ENCODE data around the gene PNLIPRP1. TPM values are rescaled to one million over a fixed set of nuclear protein-coding genes. Genes with fewer than 3 reads are reported as not detected.
A peak's percentile ranks its signal among the peaks of the same experiment; 100 is the strongest.

PNLIPRP1 gene
- total RNA-seq, 1 donor from 2014 or later = 0.90 TPM

DNA sequence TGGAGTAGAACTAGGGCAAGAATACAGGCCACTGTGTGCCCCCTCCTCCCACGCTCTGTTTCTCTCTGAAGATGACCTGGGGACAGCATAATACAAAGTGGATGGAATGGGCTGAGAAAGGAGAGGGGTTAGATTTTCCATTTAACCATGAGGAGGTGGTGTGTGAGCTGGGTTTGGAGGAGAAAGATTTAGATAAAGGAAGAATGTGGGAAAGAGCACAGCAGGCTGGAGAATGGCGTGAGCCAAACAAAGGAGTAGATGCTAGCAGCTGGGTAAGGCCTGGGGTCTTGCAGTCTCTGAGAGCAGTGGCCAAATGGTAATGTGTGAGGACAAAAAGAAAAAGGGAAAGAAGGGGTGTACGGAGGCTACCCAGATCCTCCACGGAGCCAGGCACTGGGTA, 38.6 kb downstream of the PNLIPRP1 start:
- no peak for DNase-seq (ENCODE audit: low spot score)

- no peak for DNase-seq (ENCODE audit: low spot score)
These were observed 39.3 kb downstream of the PNLIPRP1 start for GRCh38 chr10:116630020-116630419.

DNA sequence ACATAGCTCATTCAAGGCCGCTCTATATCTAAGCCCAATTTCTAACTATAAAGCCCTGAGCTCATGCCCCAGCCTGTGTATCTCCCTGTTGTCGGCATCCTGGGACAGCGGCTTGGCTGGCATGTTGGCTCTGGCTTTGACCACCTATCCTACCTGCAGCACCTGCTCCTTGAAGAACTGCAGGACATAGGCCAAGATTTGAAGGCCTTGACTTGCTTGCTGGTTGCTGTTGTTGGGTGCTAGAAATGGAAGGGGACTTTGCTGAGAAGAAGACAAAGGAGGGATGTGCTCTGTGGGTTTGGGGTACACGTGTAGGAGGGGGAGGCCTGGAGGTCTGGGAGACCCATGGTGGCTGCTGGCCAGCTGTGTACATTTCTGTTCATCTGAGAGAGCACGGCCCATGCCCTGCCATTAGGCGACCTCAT, 41.1 kb downstream of the PNLIPRP1 start:
- peak; percentile 57 for DNase-seq (ENCODE audit: low spot score)

GRCh38 chr10:116632596-116633215, 41.9 kb downstream of the PNLIPRP1 start:
- DNase-seq (ENCODE audit: low spot score) = peak; percentile 55

DNA sequence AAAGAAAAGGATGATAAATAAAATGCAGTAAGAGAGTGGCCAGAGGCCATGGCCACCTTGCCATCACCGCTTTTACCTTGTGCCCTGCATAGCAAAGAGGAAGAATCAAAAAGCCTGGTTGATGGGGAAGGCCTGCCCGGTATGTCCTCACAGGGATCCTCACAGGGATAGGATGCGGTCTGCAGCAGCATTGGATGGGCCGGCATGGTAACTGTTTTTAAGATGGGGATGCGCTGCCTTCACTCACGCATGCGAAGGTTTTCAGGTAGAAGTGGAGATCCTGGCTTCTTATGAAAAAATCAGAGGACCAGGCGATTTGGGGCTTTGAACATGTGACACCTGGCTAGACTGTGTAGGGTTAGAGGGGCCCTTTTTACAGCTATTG, 42.4 kb downstream of the PNLIPRP1 start:
- no peak for DNase-seq (ENCODE audit: low spot score)

- DNase-seq (ENCODE audit: low spot score) = peak; percentile 39
These were observed 43.6 kb downstream of the PNLIPRP1 start for GRCh38 chr10:116634126-116634975.

DNA sequence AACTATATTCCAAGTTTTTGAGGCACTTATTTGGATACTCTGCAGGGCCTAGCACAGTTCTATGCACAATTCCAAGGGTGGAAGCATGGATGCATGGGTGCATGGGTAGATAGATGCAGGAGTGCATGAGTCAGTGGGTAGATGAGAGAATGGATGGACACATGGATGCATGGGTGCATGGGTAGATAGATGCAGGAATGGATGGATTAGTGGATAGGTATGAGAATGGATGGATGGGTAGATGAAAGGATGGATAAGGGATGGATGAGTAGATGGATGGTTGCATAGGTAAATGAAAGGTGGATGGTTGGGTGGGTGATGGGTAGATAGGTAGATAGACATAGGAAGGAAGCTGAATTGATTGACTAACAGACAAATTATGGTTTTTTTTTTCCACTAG, 45.6 kb downstream of the PNLIPRP1 start:
- DNase-seq (ENCODE audit: low spot score) = no peak

- DNase-seq (ENCODE audit: low spot score) = no peak
These were observed 46.2 kb downstream of the PNLIPRP1 start for GRCh38 chr10:116636976-116637375.

- no peak for DNase-seq (ENCODE audit: low spot score)
These were observed 47.1 kb downstream of the PNLIPRP1 start for GRCh38 chr10:116637830-116638229.

DNA sequence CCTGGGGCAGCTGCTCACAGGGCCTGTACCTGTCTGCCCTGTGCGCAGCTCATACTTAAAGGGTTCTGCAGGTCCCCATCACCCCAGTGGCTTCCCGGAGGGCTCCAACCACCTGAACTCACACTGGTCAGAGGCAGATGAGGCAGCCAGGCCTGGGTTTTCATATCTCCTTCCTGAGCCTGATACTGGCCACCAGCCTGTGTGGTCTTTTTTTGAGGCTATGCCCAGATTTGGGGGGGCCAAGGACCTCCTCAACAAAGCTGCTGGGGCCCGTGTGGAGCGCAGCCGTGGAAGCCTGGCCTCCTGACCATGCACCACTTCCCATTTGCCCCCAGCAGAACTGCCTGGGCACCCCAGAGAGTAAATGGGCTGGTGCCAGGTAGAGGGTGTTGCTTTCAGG, 55.7 kb downstream of the PNLIPRP1 start:
- peak; percentile 53 for DNase-seq (ENCODE audit: low spot score)

DNA sequence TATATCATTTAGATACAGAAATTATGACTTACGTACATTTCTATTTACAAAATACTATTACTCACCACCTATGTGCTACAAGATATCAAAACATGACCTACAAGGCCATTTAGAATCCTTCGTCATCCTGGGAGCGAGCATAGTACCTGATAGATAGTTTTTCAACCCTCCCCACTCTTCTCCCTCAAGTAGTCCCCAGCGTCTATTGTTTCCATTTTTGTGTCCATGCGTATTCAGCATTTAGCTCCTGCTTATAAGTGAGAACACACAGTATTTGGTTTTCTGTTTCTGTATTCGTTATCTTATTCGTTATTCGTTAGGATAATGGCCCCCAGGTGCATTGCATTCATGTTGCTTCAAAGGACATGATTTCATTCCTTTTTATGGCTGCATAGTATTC, 58.1 kb downstream of the PNLIPRP1 start:
- DNase-seq (ENCODE audit: low spot score) = no peak

- no peak for DNase-seq (ENCODE audit: low spot score)
These were observed 63.1 kb downstream of the PNLIPRP1 start for GRCh38 chr10:116653885-116654284.

- no peak for DNase-seq (ENCODE audit: low spot score)
These were observed 64.1 kb downstream of the PNLIPRP1 start for GRCh38 chr10:116654816-116655215.

- no peak for DNase-seq (ENCODE audit: low spot score)
These were observed 64.8 kb downstream of the PNLIPRP1 start for GRCh38 chr10:116655568-116655967.

- DNase-seq (ENCODE audit: low spot score) = no peak
These were observed 65.3 kb downstream of the PNLIPRP1 start for GRCh38 chr10:116656044-116656443.

DNA sequence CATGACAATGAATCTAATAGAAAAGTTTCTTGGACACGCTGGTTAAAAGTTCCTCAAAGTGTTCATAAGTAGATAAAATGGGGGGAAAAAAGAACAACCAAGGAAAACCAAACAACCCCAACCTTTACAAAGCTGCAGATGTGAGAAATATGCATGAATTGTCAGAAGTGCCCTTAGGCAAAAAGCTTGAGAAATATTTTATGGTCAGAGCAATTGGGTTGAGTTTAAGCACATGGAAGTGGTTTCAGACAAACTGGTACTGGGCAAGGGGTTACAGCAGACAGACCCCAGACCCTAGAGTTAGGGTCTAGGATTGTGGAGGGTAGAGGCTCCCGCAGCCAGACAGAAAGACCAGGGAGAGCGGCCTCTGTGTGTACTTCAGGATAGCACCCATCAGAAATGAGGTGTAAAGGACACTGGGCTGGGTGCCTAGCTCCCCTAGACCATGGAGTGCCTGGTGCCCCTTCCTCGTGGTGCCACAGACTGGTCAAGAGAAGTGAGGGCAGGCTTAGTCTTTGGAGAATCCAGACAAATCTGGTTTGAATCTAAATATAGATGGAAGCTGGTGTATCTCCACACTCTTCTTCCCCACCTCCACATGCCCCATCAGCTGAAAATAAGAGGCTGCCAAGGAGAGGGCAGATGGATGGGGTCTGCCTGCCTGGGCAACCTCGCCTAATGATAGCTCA, 67.2 kb downstream of the PNLIPRP1 start:
- DNase-seq (ENCODE audit: low spot score) = no peak

Other genes with a start within 250 kb of the PNLIPRP1 start
- not detected for gene PNLIPRP3, start 163.1 kb upstream of the PNLIPRP1 start, total RNA-seq
- gene PNLIP, start 45.0 kb upstream of the PNLIPRP1 start, total RNA-seq = 1.5 TPM
- 1.1 TPM for gene PNLIPRP2, start 30.0 kb downstream of the PNLIPRP1 start, total RNA-seq
- 86.9 TPM for gene HSPA12A, start 151.6 kb downstream of the PNLIPRP1 start, total RNA-seq